ENCODE data around the gene C6. TPM values are rescaled to one million over a fixed set of nuclear protein-coding genes. Genes with fewer than 3 reads are reported as not detected.

C6 gene
- total and polyA plus RNA-seq, 2 of the 8 experiments (the other 6 are each of a cell fraction or from before 2014, with no cell fraction given), result not detected

- TF ChIP-seq NANOG (IDR thresholded peaks at IDR 0.05; ENCODE audit: insufficient read depth, low read depth, low read length, poor library complexity, severe bottlenecking), result no peak
Measured at GRCh38 chr5:41193456-41194205, 19.7 kb downstream of the C6 start (continued).

All from H1 (cell line).